Endodermal cell (in vitro differentiated cells): ENCODE results near the gene ENGASE. TPM values are rescaled to one million over a fixed set of nuclear protein-coding genes. Genes with fewer than 3 reads are reported as not detected.

Experiments
- DNase-seq: peaks from one replicate; pipeline ENCODE4 v3.0.0-alpha.2; 2017
- H3K27ac ChIP-seq: 2 replicates; pipeline ENCODE4 v1.5.1; 2013; ENCODE audit warnings: mild to moderate bottlenecking, low read depth, low read length, moderate library complexity
- H3K27me3 ChIP-seq: 2 replicates; pipeline ENCODE4 v1.6.1; 2013; ENCODE audit warnings: mild to moderate bottlenecking, low read length, moderate library complexity; ENCODE audit not compliant: insufficient read depth, control insufficient read depth, poor library complexity, severe bottlenecking
- H3K36me3 ChIP-seq: 2 replicates; pipeline ENCODE4 v1.7.0; 2013; ENCODE audit warnings: mild to moderate bottlenecking, low read length, moderate library complexity; ENCODE audit not compliant: control insufficient read depth, insufficient read depth
- H3K4me1 ChIP-seq: one replicate; pipeline ENCODE4 v1.7.0; 2013; ENCODE audit warnings: low read length; ENCODE audit not compliant: control insufficient read depth, insufficient read depth
- H3K4me3 ChIP-seq: 2 replicates; pipeline ENCODE4 v1.5.1; 2013; ENCODE audit warnings: mild to moderate bottlenecking, low read length, moderate library complexity
- H3K9ac ChIP-seq: 2 replicates; pipeline ENCODE4 v1.6.1; 2013; ENCODE audit warnings: mild to moderate bottlenecking, low read length, moderate library complexity; ENCODE audit not compliant: poor library complexity, severe bottlenecking; ENCODE audit errors: extremely low read depth
- H3K9me3 ChIP-seq: 2 replicates; pipeline ENCODE4 v1.6.1; 2013; ENCODE audit warnings: mild to moderate bottlenecking, low read length, moderate library complexity; ENCODE audit not compliant: control insufficient read depth
- H3K27ac Mint-ChIP-seq: 2 replicates; pipeline ENCODE4 v1.8.0; 2020; ENCODE audit warnings: mixed read lengths
- H3K27me3 Mint-ChIP-seq: 2 replicates; pipeline ENCODE4 v1.8.0; 2021; ENCODE audit warnings: mild to moderate bottlenecking, mixed read lengths; ENCODE audit not compliant: insufficient read depth
- H3K36me3 Mint-ChIP-seq: 2 replicates; pipeline ENCODE4 v1.8.0; 2020; ENCODE audit warnings: low read depth, mixed read lengths
- H3K4me1 Mint-ChIP-seq: 2 replicates; pipeline ENCODE4 v1.8.0; 2020; ENCODE audit warnings: mixed read lengths
- H3K4me3 Mint-ChIP-seq: 2 replicates; pipeline ENCODE4 v1.8.0; 2020; ENCODE audit warnings: mild to moderate bottlenecking, moderate library complexity, mixed read lengths
- H3K9me3 Mint-ChIP-seq: 2 replicates; pipeline ENCODE4 v1.8.0; 2020; ENCODE audit warnings: mild to moderate bottlenecking, mixed read lengths
- CTCF ChIP-seq: fragments of 200-600 bp; sonication (generic); conservative IDR thresholded peaks from 2 replicates; pipeline ENCODE4 v1.5.0; 2021; ENCODE audit warnings: antibody characterized with exemption, mild to moderate bottlenecking
- WGBS, 2 experiments: methylation state at CpG; one replicate each; pipeline versions ENCODE4 v1.1.5 to v1.1.7; 2013; ENCODE audit warnings: missing lambda C conversion rate in 2 of 2, mixed read lengths in 1 of 2; ENCODE audit not compliant: insufficient coverage in 1 of 2, insufficient read length in 1 of 2; 5-methylcytosine and 5-hydroxymethylcytosine counted together
- total RNA-seq, 2 donors: library from RNA; stranded (reverse); fragmentation: NEBNext Ultra II Directional in 1 of 2; extraction: Animal tissue kit (Norgen Biotek cat#: 25700) in 1 of 2; gene quantifications; 2 replicates in 1 of 2; 3 replicates in 1 of 2; pipeline ENCODE4 v1.2.1, GENCODE V29; 2021

ENGASE gene
- total RNA-seq, 2 donors from 2014 or later, result 40.8 to 42.0 TPM

GRCh38 chr17:79052131-79052530 lies 22.5 kb upstream of the ENGASE start:
- Histone ChIP-seq H3K36me3 (no peaks in the 10 kb centered on the region), H3K27me3 (no peaks in the 10 kb centered on the region), H3K9ac (no peak overlapping the region), H3K4me1 (no peaks in the 10 kb centered on the region), H3K27ac (no peak overlapping the region), H3K9me3 (peaks cover 5% of the 10 kb centered on the region), H3K4me3 (no peak overlapping the region)
- Mint-ChIP-seq H3K36me3 (peaks cover 7% of the 10 kb centered on the region), H3K4me3 (no peak overlapping the region), H3K27me3 (peaks cover 23% of the 10 kb centered on the region), H3K4me1 (no peaks in the 10 kb centered on the region), H3K9me3 (peaks cover 31% of the 10 kb centered on the region), H3K27ac (no peak overlapping the region)
- TF ChIP-seq CTCF, result no peak
- no peak for DNase-seq
- no CpG with 5 or more reads among the region's 1 CpG for WGBS, 2 experiments

GRCh38 chr17:79053251-79053925 lies 21.2 kb upstream of the ENGASE start:
- no peak for TF ChIP-seq CTCF
- Mint-ChIP-seq H3K4me1 (no peaks in the 10 kb centered on the region), H3K36me3 (peaks cover 7% of the 10 kb centered on the region), H3K9me3 (peaks cover 38% of the 10 kb centered on the region), H3K27me3 (peaks cover 23% of the 10 kb centered on the region), H3K4me3 (no peak overlapping the region), H3K27ac (no peak overlapping the region)
- H3K27ac ChIP-seq, result no peak overlapping the region
- peaks cover 5% of the 10 kb centered on the region for H3K9me3 ChIP-seq
- H3K4me3 ChIP-seq, result no peak overlapping the region
- no peaks in the 10 kb centered on the region for H3K36me3 ChIP-seq
- WGBS, 2 experiments, result 94 to 100% methylated on average over 1 to 2 of the region's 2 CpGs
- DNase-seq, result no peak
- no peak overlapping the region for H3K9ac ChIP-seq
- H3K27me3 ChIP-seq, result no peaks in the 10 kb centered on the region
- no peaks in the 10 kb centered on the region for H3K4me1 ChIP-seq

GRCh38 chr17:79054200-79054960 lies 20.2 kb upstream of the ENGASE start:
- no peak for DNase-seq
- no peak overlapping the region for H3K27ac ChIP-seq
- H3K4me1 ChIP-seq, result no peaks in the 10 kb centered on the region
- Mint-ChIP-seq H3K36me3 (peaks cover 7% of the 10 kb centered on the region), H3K4me3 (no peak overlapping the region), H3K4me1 (no peaks in the 10 kb centered on the region), H3K27ac (no peak overlapping the region), H3K27me3 (peaks cover 23% of the 10 kb centered on the region), H3K9me3 (peaks cover 38% of the 10 kb centered on the region)
- TF ChIP-seq CTCF, result no peak
- H3K27me3 ChIP-seq, result no peaks in the 10 kb centered on the region
- H3K9ac ChIP-seq, result no peak overlapping the region
- H3K4me3 ChIP-seq, result no peak overlapping the region
- WGBS, 2 experiments, result 76 to 78% methylated on average over 2 of the region's 2 CpGs
- H3K36me3 ChIP-seq, result no peaks in the 10 kb centered on the region
- H3K9me3 ChIP-seq, result peaks cover 5% of the 10 kb centered on the region
